ENCODE results near the gene ALDH4A1. TPM values are rescaled to one million over a fixed set of nuclear protein-coding genes. Genes with fewer than 3 reads are reported as not detected.

ALDH4A1 gene
- total and polyA plus RNA-seq, 2 experiments from 2014 or later, result 11.3 to 33.8 TPM

DNA sequence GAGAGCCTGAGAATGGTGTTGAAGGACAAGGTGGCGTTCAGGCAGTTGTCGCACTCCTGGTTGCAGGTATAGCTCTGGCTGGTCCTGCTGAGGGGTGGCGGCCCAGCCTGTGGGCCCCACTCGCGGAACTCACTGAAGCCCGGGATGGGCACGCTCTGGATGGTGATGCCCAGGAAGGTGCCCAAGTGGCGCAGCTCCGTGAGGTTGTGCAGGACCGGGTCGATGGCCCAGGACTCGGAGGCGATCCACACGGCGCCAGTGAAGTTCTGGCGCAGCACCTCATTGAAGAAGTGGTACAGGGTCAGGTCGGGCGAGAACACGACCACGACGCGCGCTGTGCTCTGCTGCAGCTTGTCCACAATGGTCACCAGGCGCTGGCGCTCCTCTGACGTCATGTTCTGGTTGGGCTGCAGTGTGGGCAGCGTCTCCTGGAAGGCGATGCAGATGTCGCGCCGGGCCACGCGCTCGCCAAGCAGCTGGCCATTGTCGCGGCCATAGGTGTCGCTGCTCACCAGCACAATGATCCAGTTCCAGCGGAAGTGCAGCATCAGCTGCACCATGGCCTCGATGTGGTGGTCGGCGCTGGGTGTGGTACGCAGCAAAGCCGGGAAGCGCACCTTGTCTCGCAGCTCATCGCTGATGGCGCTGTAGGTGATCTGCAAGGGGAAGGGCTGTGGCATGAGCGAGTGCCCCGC is 47.9 kb downstream of the ALDH4A1 start:
- Mint-ChIP-seq H3K4me1 (no peaks in the 10 kb centered on the region), H3K9me3 (no peaks in the 10 kb centered on the region), H3K27me3 (ENCODE audit: insufficient read depth, low read depth, poor library complexity) (peaks cover 8% of the 10 kb centered on the region), H3K27ac (no peak overlapping the region), H3K4me3 (no peak overlapping the region), H3K36me3 (ENCODE audit: low read depth) (no peaks in the 10 kb centered on the region)
- Histone ChIP-seq H3K4me2 (no peak overlapping the region), H3K9me2 (ENCODE audit: insufficient read depth) (0 out of 2 replicates have a peak, but pooled peaks cover 10% of the 10 kb centered on the region), H3K27ac (ENCODE audit: low read depth) (no peak overlapping the region), H3K79me2 (replicated peaks; ENCODE audit: insufficient read depth) (no peaks in the 10 kb centered on the region), H3K36me3 (ENCODE audit: insufficient read depth) (no peaks in the 10 kb centered on the region), H2AFZ (no peak overlapping the region), H3F3A (replicated peaks; ENCODE audit: low read depth) (no peaks in the 10 kb centered on the region), H4K20me1 (replicated peaks; ENCODE audit: insufficient read depth) (no peaks in the 10 kb centered on the region), H3K4me1 (ENCODE audit: insufficient read depth) (no peaks in the 10 kb centered on the region), H3K27me3 (ENCODE audit: insufficient read depth) (no peaks in the 10 kb centered on the region), H3K4me3 (no peak overlapping the region)
- ATAC-seq, result no peak
- TF ChIP-seq JUNB (IDR thresholded peaks at IDR 0.05; ENCODE audit: unreplicated experiment), result no peak
- TF ChIP-seq CREB1 (CRISPR knock-in tag; IDR thresholded peaks at IDR 0.05; ENCODE audit: low read depth), result no peak
- TF ChIP-seq, protein P1, sequence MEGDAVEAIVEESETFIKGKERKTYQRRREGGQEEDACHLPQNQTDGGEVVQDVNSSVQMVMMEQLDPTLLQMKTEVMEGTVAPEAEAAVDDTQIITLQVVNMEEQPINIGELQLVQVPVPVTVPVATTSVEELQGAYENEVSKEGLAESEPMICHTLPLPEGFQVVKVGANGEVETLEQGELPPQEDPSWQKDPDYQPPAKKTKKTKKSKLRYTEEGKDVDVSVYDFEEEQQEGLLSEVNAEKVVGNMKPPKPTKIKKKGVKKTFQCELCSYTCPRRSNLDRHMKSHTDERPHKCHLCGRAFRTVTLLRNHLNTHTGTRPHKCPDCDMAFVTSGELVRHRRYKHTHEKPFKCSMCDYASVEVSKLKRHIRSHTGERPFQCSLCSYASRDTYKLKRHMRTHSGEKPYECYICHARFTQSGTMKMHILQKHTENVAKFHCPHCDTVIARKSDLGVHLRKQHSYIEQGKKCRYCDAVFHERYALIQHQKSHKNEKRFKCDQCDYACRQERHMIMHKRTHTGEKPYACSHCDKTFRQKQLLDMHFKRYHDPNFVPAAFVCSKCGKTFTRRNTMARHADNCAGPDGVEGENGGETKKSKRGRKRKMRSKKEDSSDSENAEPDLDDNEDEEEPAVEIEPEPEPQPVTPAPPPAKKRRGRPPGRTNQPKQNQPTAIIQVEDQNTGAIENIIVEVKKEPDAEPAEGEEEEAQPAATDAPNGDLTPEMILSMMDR (conservative IDR thresholded peaks at IDR 0.05; ENCODE audit: low read depth in 2 of 2), result peak in 1 of 2 experiments; percentile 29; a peak in 1 of 4 replicates
- TF ChIP-seq, protein P2, sequence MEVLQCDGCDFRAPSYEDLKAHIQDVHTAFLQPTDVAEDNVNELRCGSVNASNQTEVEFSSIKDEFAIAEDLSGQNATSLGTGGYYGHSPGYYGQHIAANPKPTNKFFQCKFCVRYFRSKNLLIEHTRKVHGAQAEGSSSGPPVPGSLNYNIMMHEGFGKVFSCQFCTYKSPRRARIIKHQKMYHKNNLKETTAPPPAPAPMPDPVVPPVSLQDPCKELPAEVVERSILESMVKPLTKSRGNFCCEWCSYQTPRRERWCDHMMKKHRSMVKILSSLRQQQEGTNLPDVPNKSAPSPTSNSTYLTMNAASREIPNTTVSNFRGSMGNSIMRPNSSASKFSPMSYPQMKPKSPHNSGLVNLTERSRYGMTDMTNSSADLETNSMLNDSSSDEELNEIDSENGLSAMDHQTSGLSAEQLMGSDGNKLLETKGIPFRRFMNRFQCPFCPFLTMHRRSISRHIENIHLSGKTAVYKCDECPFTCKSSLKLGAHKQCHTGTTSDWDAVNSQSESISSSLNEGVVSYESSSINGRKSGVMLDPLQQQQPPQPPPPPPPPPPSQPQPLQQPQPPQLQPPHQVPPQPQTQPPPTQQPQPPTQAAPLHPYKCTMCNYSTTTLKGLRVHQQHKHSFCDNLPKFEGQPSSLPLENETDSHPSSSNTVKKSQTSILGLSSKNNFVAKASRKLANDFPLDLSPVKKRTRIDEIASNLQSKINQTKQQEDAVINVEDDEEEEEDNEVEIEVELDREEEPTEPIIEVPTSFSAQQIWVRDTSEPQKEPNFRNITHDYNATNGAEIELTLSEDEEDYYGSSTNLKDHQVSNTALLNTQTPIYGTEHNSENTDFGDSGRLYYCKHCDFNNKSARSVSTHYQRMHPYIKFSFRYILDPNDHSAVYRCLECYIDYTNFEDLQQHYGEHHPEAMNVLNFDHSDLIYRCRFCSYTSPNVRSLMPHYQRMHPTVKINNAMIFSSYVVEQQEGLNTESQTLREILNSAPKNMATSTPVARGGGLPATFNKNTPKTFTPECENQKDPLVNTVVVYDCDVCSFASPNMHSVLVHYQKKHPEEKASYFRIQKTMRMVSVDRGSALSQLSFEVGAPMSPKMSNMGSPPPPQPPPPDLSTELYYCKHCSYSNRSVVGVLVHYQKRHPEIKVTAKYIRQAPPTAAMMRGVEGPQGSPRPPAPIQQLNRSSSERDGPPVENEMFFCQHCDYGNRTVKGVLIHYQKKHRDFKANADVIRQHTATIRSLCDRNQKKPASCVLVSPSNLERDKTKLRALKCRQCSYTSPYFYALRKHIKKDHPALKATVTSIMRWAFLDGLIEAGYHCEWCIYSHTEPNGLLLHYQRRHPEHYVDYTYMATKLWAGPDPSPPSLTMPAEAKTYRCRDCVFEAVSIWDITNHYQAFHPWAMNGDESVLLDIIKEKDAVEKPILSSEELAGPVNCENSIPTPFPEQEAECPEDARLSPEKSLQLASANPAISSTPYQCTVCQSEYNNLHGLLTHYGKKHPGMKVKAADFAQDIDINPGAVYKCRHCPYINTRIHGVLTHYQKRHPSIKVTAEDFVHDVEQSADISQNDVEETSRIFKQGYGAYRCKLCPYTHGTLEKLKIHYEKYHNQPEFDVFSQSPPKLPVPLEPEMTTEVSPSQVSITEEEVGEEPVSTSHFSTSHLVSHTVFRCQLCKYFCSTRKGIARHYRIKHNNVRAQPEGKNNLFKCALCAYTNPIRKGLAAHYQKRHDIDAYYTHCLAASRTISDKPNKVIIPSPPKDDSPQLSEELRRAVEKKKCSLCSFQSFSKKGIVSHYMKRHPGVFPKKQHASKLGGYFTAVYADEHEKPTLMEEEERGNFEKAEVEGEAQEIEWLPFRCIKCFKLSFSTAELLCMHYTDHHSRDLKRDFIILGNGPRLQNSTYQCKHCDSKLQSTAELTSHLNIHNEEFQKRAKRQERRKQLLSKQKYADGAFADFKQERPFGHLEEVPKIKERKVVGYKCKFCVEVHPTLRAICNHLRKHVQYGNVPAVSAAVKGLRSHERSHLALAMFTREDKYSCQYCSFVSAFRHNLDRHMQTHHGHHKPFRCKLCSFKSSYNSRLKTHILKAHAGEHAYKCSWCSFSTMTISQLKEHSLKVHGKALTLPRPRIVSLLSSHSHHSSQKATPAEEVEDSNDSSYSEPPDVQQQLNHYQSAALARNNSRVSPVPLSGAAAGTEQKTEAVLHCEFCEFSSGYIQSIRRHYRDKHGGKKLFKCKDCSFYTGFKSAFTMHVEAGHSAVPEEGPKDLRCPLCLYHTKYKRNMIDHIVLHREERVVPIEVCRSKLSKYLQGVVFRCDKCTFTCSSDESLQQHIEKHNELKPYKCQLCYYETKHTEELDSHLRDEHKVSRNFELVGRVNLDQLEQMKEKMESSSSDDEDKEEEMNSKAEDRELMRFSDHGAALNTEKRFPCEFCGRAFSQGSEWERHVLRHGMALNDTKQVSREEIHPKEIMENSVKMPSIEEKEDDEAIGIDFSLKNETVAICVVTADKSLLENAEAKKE (CRISPR knock-in tag; IDR thresholded peaks at IDR 0.05), result no peak
- TF ChIP-seq POLR2AphosphoS5 (IDR thresholded peaks at IDR 0.05; ENCODE audit: low read depth), result no peak
- DNase-seq (ENCODE audit: low spot score), result no peak
